Pancreas (tissue), 10 donors: ENCODE results near the gene MAPK10. TPM values are rescaled to one million over a fixed set of nuclear protein-coding genes. Genes with fewer than 3 reads are reported as not detected.

Experiments used
- ATAC-seq, 4 donors: fragments of 200-7000 bp; cut with Tn5 transposase; one replicate each; pipeline versions ENCODE4 v1.8.0 to v1.9.1; 2020; ENCODE audit warnings: mild to moderate bottlenecking in 4 of 4, moderate library complexity in 4 of 4
- DNase-seq, 6 donors: peaks; one replicate each; pipeline ENCODE4 v3.0.0-alpha.2; 2020
- FAIRE-seq: peaks from 2 replicates; lab custom pipeline; 2012; peaks lifted over from hg19 to GRCh38; lab: Jason Lieb, UNC
- H3K27ac ChIP-seq, 4 donors: fragments of 200-600 bp; sonication (generic); 1 replicate in 3 of 4; 2 replicates in 1 of 4; pipeline versions ENCODE4 v1.5.0 to v1.8.0; 2020
- H3K27me3 ChIP-seq, 4 donors: fragments of 200-600 bp; one replicate each; pipeline ENCODE4 v1.8.0; 2021
- H3K36me3 ChIP-seq, 3 donors: fragments of 200-600 bp; sonication (generic) in 1 of 3; one replicate each; pipeline versions ENCODE4 v1.5.0 to v1.8.0; 2020 to 2021
- H3K4me1 ChIP-seq, 3 donors: fragments of 200-600 bp; one replicate each; pipeline ENCODE4 v1.8.0; 2021
- H3K4me3 ChIP-seq, 4 donors: fragments of 200-600 bp; sonication (generic) in 2 of 4; one replicate each; pipeline versions ENCODE4 v1.5.0 to v1.8.0; 2020 to 2021
- H3K9me3 ChIP-seq, 4 donors: fragments of 200-600 bp; one replicate each; pipeline ENCODE4 v1.8.0; 2021
- CTCF ChIP-seq, 4 donors: fragments of 200-600 bp; sonication (generic) in 3 of 4; IDR thresholded peaks; one replicate each; pipeline versions ENCODE4 v1.5.0 to v1.8.0; 2021; ENCODE audit warnings: antibody characterized with exemption in 4 of 4
- WGBS, 2 donors: extraction: QIAGEN DNeasy Blood & Tissue Kit; methylation state at CpG; one replicate each; pipeline ENCODE4 v1.1.7; 2013; 5-methylcytosine and 5-hydroxymethylcytosine counted together
- intact Hi-C, 3 donors: fragments of 100-400 bp; cut with DNase I; formaldehyde crosslinking; loops; one replicate each; pipeline versions ENCODE4 v1.11.1 to v1.14.2; 2022
- polyA plus RNA-seq, 2 donors: library from polyadenylated mRNA; stranded (reverse); fragments of 200-250 nt; gene quantifications; one replicate each; pipeline ENCODE4 v1.2.3, GENCODE V29; 2013
- total RNA-seq, 6 donors: library from RNA; stranded (reverse); fragmentation: NEBNext Ultra II Directional in 4 of 6; extraction: Animal tissue kit (Norgen Biotek cat#: 25700) in 4 of 6; gene quantifications; one replicate each; pipeline versions ENCODE4 v1.2.1 to v1.2.4, GENCODE V29; 2021 to 2023
- donor health status: healthy with polysubstance abuse.
- donor health status: DM: no; HTN: no; CAD: no; lungs with moderate emphysema.
- donor health status: DM: no; HTN: no; CAD: no.
- donor health status: control.
- donor health status: control.
- donor health status: Bipolar disorder and iron deficiency.
- donor health status: DM: yes; HTN: yes; CAD: no.
- donor health status: DM: no; HTN: no; CAD: no.
- donor health status: DM: no; HTN: no; CAD: no.
- donor health status: DM: yes; HTN: yes; CAD: no.

Gene MAPK10
- total and polyA plus RNA-seq, 8 donors, result 5.1 to 20.7 (median 9.9) TPM

GRCh38 chr4:86043755-86044592, 315.9 kb downstream of the MAPK10 start:
- H3K4me1 ChIP-seq, result no peaks in the 10 kb centered on the region
- FAIRE-seq (peak; percentile 75), ATAC-seq (peak; percentile 74 to 92 (median 88)), DNase-seq (peak in 1 of 6 donors; percentile 23)
- H3K36me3 ChIP-seq, result no peaks in the 10 kb centered on the region
- no peak overlapping the region for H3K27ac ChIP-seq
- no peak overlapping the region for H3K4me3 ChIP-seq
- WGBS, 2 donors, result 14 to 15% methylated on average over 8 of the region's 8 CpGs
- H3K9me3 ChIP-seq, result no peaks in the 10 kb centered on the region
- peak; percentile 37 to 52 (median 45) for TF ChIP-seq CTCF (IDR thresholded peaks at IDR 0.05)
- H3K27me3 ChIP-seq, result no peaks in the 10 kb centered on the region
- intact Hi-C loops, result no loop called here

DNA sequence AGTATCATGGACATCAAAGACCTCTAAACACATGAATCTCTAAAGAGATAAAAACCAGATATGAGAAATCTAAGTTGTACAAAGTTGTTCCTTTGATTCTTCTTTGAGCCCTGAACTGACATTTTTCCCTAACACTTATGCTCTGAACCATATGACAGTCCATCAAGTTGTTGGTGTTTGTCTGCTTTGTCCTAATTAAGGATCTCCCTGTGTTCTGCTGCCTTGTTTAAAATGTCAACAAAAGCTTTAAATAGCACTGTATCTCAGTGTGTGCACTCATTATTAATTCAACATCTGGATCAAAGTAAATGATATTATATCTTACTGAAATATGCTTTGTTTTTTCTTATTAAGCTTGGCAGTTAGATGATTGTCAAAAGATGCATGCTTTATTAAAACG, 321.8 kb downstream of the MAPK10 start:
- Histone ChIP-seq H3K9me3 (no peaks in the 10 kb centered on the region), H3K36me3 (no peaks in the 10 kb centered on the region), H3K4me1 (no peaks in the 10 kb centered on the region), H3K27me3 (no peaks in the 10 kb centered on the region), H3K27ac (no peak overlapping the region), H3K4me3 (no peak overlapping the region)
- whole genome bisulfite sequencing, 2 donors, result 66 to 76% methylated on average over 1 of the region's 1 CpG
- intact Hi-C loops, result no loop called here
- FAIRE-seq (no peak), ATAC-seq (no peak), DNase-seq (no peak)
- no peak for TF ChIP-seq CTCF (IDR thresholded peaks at IDR 0.05)

GRCh38 chr4:86036736-86037135, 323.1 kb downstream of the MAPK10 start:
- TF ChIP-seq CTCF (IDR thresholded peaks at IDR 0.05), result no peak
- ATAC-seq (no peak), FAIRE-seq (no peak), DNase-seq (no peak)
- 79 to 81% methylated on average over 4 of the region's 4 CpGs for WGBS, 2 donors
- H3K27ac ChIP-seq, result no peak overlapping the region
- H3K36me3 ChIP-seq, result no peaks in the 10 kb centered on the region
- no peaks in the 10 kb centered on the region for H3K27me3 ChIP-seq
- no peak overlapping the region for H3K4me3 ChIP-seq
- H3K4me1 ChIP-seq, result no peaks in the 10 kb centered on the region
- intact Hi-C loops, result no loop called here
- H3K9me3 ChIP-seq, result no peaks in the 10 kb centered on the region

DNA sequence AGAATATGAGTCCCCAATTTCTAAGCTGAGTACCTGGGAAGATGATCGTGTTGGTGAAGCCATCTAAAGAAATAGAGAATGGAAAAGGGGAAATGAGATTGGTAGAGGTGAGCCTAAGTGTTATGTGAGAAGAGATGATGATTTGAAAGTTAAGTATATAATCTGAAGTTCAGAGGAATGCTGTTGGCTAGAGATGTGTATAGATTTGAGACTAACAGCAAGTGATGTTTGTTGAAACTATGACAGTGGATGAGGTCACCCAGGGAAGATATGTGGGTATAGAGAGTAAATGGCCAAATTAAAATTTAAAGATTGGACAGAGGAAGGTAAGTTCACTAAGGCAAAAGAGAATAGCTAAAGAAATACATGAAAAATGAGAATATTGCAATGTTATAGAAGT, 324.2 kb downstream of the MAPK10 start:
- no peaks in the 10 kb centered on the region for H3K27me3 ChIP-seq
- H3K4me1 ChIP-seq, result no peaks in the 10 kb centered on the region
- no peak overlapping the region for H3K4me3 ChIP-seq
- no peak for FAIRE-seq
- no peak overlapping the region for H3K27ac ChIP-seq
- intact Hi-C loops, result no loop called here
- DNase-seq, result no peak
- no peak for TF ChIP-seq CTCF (IDR thresholded peaks at IDR 0.05)
- no peaks in the 10 kb centered on the region for H3K9me3 ChIP-seq
- ATAC-seq, result no peak
- H3K36me3 ChIP-seq, result no peaks in the 10 kb centered on the region
- 91 to 94% methylated on average over 1 of the region's 1 CpG for WGBS, 2 donors

GRCh38 chr4:86034616-86035015, 325.2 kb downstream of the MAPK10 start:
- FAIRE-seq (no peak), ATAC-seq (no peak), DNase-seq (no peak)
- no peaks in the 10 kb centered on the region for H3K4me1 ChIP-seq
- TF ChIP-seq CTCF (IDR thresholded peaks at IDR 0.05), result no peak
- H3K27me3 ChIP-seq, result no peaks in the 10 kb centered on the region
- no peaks in the 10 kb centered on the region for H3K36me3 ChIP-seq
- no peaks in the 10 kb centered on the region for H3K9me3 ChIP-seq
- intact Hi-C loops, result no loop called here
- H3K4me3 ChIP-seq, result no peak overlapping the region
- no peak overlapping the region for H3K27ac ChIP-seq
- WGBS, 2 donors, result 95 to 98% methylated on average over 2 of the region's 2 CpGs
